Calu3 (cell line): ENCODE data around the gene CACNG4. TPM values are rescaled to one million over a fixed set of nuclear protein-coding genes. Genes with fewer than 3 reads are reported as not detected.

Source experiments
- BruUV-seq: library from RNA; stranded (reverse); fragments of 400-500 nt; replicated peaks from 2 replicates; lab custom pipeline; 2021; lab: Mats Ljungman, UMichigan
- CTCF ChIA-PET: fragments of 300-600 bp; sonication (Branson Sonifier 250); formaldehyde crosslinking; loops from one replicate; lab custom pipeline; 2022; ENCODE audit warnings: antibody characterized with exemption; lab: Charles Lee
- DNase-seq: peaks from one replicate; pipeline ENCODE4 v3.0.0; 2022
- H3K27ac Mint-ChIP-seq: one replicate; pipeline ENCODE4 v1.8.0; 2022; ENCODE audit warnings: mixed read lengths; ENCODE audit not compliant: unreplicated experiment
- H3K27me3 Mint-ChIP-seq: one replicate; pipeline ENCODE4 v1.8.0; 2022; ENCODE audit warnings: mixed read lengths; ENCODE audit not compliant: unreplicated experiment
- H3K36me3 Mint-ChIP-seq: one replicate; pipeline ENCODE4 v1.8.0; 2022; ENCODE audit warnings: mild to moderate bottlenecking, moderate library complexity, mixed read lengths; ENCODE audit not compliant: insufficient read depth, unreplicated experiment
- H3K4me1 Mint-ChIP-seq: one replicate; pipeline ENCODE4 v1.8.0; 2022; ENCODE audit warnings: mild to moderate bottlenecking, low read depth, mixed read lengths; ENCODE audit not compliant: unreplicated experiment
- H3K4me3 Mint-ChIP-seq: one replicate; pipeline ENCODE4 v1.8.0; 2022; ENCODE audit warnings: mild to moderate bottlenecking, low read depth, moderate library complexity, mixed read lengths; ENCODE audit not compliant: unreplicated experiment
- H3K9me3 Mint-ChIP-seq: one replicate; pipeline ENCODE4 v1.8.0; 2022; ENCODE audit warnings: low read depth, mixed read lengths; ENCODE audit not compliant: unreplicated experiment
- CTCF ChIP-seq: fragments of 200-600 bp; IDR thresholded peaks from one replicate; pipeline ENCODE4 v1.8.0; 2022; ENCODE audit warnings: antibody characterized with exemption; ENCODE audit not compliant: unreplicated experiment
- intact Hi-C: fragments of 100-400 bp; cut with micrococcal nuclease; formaldehyde crosslinking; loops from one replicate; pipeline ENCODE4 v1.10.0; 2022; ENCODE audit not compliant: unreplicated experiment
- total RNA-seq: library from RNA; stranded (reverse); gene quantifications from 2 replicates; pipeline ENCODE4 v1.2.3, GENCODE V29; 2022

The CACNG4 gene
- total RNA-seq, 1 experiment from 2014 or later = 3.8 TPM

DNA sequence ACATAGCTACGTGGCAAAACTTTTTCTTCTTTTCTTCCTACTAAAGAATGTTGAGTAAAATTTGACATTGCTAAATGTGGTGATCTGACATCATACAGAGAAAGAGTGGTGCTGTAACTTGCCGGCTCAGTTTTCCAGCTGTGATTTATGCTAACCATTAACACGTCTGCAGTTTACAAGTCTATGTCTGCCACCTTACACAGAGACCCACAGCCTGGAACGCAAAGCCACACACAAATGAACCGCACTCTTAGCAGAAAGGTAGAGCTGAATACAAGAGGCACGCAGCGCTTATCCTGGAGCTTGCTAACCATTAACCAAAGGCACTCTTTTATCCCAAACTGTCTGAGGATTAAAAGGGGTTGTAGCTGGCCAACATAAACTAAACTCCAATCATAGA lies 111.8 kb downstream of the CACNG4 start:
- Mint-ChIP-seq H3K9me3 (no peaks in the 10 kb centered on the region), H3K4me1 (peaks cover 23% of the 10 kb centered on the region), H3K4me3 (no peak overlapping the region), H3K27me3 (no peaks in the 10 kb centered on the region), H3K36me3 (peaks cover 12% of the 10 kb centered on the region), H3K27ac (no peak overlapping the region)
- peak; percentile 10 for DNase-seq
- BruUV-seq = no TSS peak
- CTCF ChIA-PET = interaction anchor here (0.7 to 1.7 kb wide), 5 partner anchors 9 to 700 kb away, joined by 3 to 7 read pairs (median 3); no protein-coding TSS in a partner anchor
- intact Hi-C loops = no loop called here
- no peak for TF ChIP-seq CTCF

DNA sequence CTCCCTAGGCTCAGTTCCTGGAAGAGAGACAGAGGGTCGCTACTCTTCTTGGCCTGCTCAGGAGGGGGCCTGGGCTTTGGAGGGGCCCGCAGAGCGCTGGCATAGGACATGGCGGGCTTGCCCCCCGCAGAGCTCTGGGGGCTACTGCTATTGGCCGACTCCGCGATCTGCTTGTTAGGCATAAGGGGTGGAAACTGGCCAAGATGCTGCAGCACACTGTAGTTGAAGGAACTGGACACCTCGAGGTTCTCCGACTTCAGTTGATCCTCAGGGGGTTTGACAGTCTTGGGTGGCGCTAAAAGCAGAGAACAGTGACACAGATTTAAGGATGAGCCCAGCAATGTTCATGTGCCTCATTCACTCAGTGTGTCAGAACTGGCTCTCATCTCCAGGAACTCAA lies 113.8 kb downstream of the CACNG4 start:
- intact Hi-C loops = no loop called here
- no TSS peak for BruUV-seq
- no peak for TF ChIP-seq CTCF
- H3K36me3 Mint-ChIP-seq = peaks cover 12% of the 10 kb centered on the region
- no peak for DNase-seq
- H3K27me3 Mint-ChIP-seq = no peaks in the 10 kb centered on the region
- no peaks in the 10 kb centered on the region for H3K9me3 Mint-ChIP-seq
- no peak overlapping the region for H3K27ac Mint-ChIP-seq
- CTCF ChIA-PET = interaction anchor here (0.7 kb wide), 1 partner anchor 1047 kb away, joined by 4 read pairs; no protein-coding TSS in a partner anchor
- no peak overlapping the region for H3K4me3 Mint-ChIP-seq
- peaks cover 23% of the 10 kb centered on the region for H3K4me1 Mint-ChIP-seq

DNA sequence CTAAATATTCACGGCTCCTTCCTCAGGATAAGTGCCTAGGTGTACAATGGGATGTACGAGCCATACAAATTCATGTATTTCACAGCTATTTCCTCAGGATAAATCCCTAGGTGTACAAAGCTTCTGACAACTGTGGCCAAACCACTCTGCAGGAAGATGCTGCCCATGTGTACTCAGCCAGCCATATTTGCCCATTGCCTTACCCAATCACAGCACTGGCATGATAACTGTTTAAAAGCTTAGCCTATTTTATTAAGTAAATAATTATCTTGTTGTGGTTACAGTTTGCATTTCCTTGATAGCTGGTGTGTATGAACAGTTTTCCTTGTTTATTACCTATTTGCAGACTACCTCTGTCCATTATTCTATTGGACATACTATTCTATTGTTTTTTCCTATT lies 115.0 kb downstream of the CACNG4 start:
- Mint-ChIP-seq H3K4me3 (no peak overlapping the region), H3K27ac (no peak overlapping the region), H3K36me3 (peaks cover 16% of the 10 kb centered on the region), H3K27me3 (no peaks in the 10 kb centered on the region), H3K4me1 (peaks cover 23% of the 10 kb centered on the region), H3K9me3 (no peaks in the 10 kb centered on the region)
- CTCF ChIA-PET = no interaction called here
- DNase-seq = no peak
- BruUV-seq = no TSS peak
- TF ChIP-seq CTCF = no peak
- intact Hi-C loops = no loop called here

- H3K36me3 Mint-ChIP-seq = peaks cover 18% of the 10 kb centered on the region
- TF ChIP-seq CTCF = no peak
- no peak for DNase-seq
- H3K9me3 Mint-ChIP-seq = no peaks in the 10 kb centered on the region
- peaks cover 10% of the 10 kb centered on the region for H3K4me1 Mint-ChIP-seq
- BruUV-seq = no TSS peak
- H3K27me3 Mint-ChIP-seq = no peaks in the 10 kb centered on the region
- intact Hi-C loops = no loop called here
- no peak overlapping the region for H3K27ac Mint-ChIP-seq
- CTCF ChIA-PET = no interaction called here
- no peak overlapping the region for H3K4me3 Mint-ChIP-seq
These were observed 116.3 kb downstream of the CACNG4 start for GRCh38 chr17:67080804-67081203.
